Measurements from ENCODE around the gene UBAC1.

UBAC1 gene

DNA sequence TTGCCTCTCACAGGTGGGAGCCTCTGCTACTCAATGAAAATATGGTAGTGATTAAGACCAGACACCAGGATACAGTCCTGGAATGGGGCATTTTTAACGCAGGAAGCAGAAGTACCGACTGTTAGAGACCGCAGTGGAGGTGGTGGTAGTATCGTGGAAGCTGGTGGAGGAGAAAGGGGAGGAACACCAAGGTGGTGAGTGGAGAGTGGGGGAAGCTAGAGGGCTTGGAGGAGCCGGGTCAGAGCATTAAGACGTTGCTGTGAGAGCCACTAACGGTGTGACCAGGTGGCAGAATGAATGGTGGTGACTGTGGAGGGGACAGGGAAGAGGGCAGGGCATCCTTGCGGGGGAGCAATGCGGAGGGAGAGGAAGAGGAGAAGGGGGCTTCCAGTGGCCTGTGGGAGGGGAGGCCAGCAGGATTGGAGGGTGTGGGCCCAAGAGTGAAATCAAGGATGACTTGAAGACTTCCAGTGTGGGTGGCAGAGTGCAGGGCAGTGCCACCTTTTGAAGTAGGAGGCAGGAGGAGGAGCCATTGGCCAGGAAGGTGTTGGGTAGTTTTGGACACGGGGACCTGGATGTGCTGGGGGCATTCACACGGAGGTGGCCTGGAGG, 1.6 kb upstream of the UBAC1 start:
- Mint-ChIP-seq H3K36me3 (ENCODE audit: low read depth) (no peaks in the 10 kb centered on the region), H3K4me1 (peaks cover 27% of the 10 kb centered on the region), H3K4me3 (peak overlapping the region; percentile 78), H3K27me3 (ENCODE audit: low read depth, poor library complexity) (peaks cover 34% of the 10 kb centered on the region), H3K9me3 (no peaks in the 10 kb centered on the region), H3K27ac (no peak overlapping the region)
- DNase-seq: no peak
- TF ChIP-seq, protein P1, sequence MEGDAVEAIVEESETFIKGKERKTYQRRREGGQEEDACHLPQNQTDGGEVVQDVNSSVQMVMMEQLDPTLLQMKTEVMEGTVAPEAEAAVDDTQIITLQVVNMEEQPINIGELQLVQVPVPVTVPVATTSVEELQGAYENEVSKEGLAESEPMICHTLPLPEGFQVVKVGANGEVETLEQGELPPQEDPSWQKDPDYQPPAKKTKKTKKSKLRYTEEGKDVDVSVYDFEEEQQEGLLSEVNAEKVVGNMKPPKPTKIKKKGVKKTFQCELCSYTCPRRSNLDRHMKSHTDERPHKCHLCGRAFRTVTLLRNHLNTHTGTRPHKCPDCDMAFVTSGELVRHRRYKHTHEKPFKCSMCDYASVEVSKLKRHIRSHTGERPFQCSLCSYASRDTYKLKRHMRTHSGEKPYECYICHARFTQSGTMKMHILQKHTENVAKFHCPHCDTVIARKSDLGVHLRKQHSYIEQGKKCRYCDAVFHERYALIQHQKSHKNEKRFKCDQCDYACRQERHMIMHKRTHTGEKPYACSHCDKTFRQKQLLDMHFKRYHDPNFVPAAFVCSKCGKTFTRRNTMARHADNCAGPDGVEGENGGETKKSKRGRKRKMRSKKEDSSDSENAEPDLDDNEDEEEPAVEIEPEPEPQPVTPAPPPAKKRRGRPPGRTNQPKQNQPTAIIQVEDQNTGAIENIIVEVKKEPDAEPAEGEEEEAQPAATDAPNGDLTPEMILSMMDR (IDR thresholded peaks at IDR 0.05): no peak

DNA sequence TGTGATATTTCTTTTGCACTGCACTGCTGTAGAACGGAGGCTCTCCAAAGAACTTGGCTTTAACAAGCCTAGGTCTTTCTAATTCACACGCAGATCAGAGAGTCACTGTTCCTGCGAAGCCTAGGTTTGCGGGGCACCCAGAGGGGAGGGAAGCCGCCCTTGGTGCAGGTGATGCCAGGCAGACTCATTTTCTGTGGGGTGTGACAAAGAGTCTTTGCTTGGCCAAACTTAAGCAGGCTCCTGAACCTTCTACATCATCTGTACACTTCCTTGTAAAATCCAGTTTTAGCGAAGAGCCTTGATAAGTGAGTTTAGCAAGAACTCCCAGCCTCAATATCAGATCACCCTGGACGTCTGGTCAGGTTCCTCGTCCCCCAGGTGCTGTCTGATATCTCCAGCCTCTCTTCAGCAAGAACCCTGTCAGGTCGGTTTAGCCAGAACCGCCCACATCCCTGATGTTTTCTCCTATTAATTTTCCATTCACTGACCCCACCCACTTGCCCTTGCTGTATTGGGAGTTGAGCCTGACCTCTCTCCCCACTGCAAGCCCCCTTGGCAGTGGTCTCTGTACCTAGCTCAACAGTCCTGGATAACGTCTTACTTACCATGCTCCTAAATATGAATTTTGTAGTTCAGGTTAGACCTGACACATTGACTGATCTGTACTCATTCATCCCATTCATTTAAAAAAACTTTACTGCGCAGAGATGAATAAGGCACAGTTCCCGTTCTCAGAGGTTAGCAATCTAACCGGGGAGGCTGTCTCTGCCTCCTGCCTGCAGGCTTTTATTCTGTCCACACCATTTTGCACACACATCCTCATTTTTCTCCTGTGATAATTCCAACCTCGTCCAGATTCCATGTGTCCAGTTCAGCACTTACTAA, 880 bp upstream of the UBAC1 start:
- H3K27me3 Mint-ChIP-seq (ENCODE audit: low read depth, poor library complexity): peaks cover 34% of the 10 kb centered on the region
- H3K36me3 Mint-ChIP-seq (ENCODE audit: low read depth): no peaks in the 10 kb centered on the region
- TF ChIP-seq, protein P1 (IDR thresholded peaks at IDR 0.05): no peak
- H3K4me3 Mint-ChIP-seq: peak overlapping the region; percentile 78
- DNase-seq: no peak
- peaks cover 27% of the 10 kb centered on the region for H3K4me1 Mint-ChIP-seq
- H3K27ac Mint-ChIP-seq: no peak overlapping the region
- H3K9me3 Mint-ChIP-seq: no peaks in the 10 kb centered on the region

DNA sequence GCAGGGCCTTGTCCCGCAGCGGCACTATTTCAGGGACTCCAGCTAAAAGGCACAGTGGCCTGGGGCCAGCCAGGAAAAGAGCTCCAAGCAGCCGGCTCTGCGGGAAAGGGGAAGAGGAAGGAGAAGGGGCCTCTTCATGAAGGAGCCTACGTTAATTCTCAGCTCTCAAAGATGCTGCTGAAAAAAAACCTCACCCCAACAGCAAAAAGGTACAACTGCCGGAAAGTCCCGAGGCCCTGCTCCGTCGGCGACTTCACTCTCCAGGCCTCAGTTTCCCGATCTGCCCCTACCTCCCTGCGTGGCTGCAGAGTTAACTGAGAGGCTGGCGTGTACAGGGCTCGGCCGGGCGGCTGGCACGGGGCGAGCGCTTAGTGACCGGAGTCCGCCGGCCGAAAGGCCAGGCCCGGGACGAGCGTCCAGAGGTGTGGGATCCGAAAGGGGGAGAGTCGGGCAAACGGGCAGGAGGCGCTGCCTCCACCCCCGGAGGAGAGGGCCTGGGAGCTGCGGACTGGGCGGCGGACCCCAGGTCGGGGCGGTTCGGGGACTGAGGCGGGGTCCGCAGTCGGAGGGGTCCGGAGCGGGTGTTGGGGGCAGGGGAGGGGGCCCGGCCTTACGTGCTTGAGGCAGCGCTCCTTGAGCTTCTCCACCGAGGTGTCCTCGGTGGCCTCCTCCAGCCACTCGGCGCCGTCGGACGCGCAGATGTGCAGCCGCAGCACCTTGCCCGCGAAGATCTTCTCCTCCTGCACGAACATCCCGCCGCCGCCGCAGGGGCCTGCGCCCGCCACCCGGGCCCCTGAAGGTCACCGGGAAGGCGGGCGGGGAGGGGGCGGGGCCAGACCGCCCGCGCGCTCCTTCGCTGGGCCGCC, 529 bp downstream of the UBAC1 start:
- Mint-ChIP-seq H3K9me3 (no peaks in the 10 kb centered on the region), H3K36me3 (ENCODE audit: low read depth) (no peaks in the 10 kb centered on the region), H3K4me1 (peaks cover 40% of the 10 kb centered on the region), H3K27me3 (ENCODE audit: low read depth, poor library complexity) (peaks cover 31% of the 10 kb centered on the region), H3K27ac (no peak overlapping the region), H3K4me3 (peak overlapping the region; percentile 88)
- TF ChIP-seq, protein P1 (IDR thresholded peaks at IDR 0.05): no peak
- no peak for DNase-seq

DNA sequence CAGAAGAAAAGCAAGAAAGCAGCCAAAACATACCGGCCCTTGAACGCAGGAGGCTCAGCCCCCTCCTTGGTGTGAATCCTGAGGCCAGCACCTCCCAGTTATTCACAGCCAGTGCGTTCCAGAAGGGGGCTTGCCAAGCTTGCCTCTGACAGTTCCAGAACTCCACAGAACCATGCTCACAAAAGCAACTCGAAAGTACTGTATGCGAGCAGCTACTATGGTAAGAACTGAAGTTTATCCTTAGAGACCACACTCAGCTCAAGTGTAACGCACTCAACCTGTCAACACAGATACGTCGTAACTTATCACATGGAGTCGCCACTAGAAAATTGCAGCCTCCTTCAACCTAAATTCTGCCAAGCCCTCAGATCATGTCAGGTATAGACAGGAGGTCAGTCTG, 1.4 kb downstream of the UBAC1 start:
- Mint-ChIP-seq H3K9me3 (no peaks in the 10 kb centered on the region), H3K27ac (no peak overlapping the region), H3K36me3 (ENCODE audit: low read depth) (peaks cover 5% of the 10 kb centered on the region), H3K4me1 (peaks cover 47% of the 10 kb centered on the region), H3K27me3 (ENCODE audit: low read depth, poor library complexity) (peaks cover 27% of the 10 kb centered on the region), H3K4me3 (peak overlapping the region; percentile 88)
- TF ChIP-seq, protein P1 (IDR thresholded peaks at IDR 0.05): no peak
- no peak for DNase-seq

DNA sequence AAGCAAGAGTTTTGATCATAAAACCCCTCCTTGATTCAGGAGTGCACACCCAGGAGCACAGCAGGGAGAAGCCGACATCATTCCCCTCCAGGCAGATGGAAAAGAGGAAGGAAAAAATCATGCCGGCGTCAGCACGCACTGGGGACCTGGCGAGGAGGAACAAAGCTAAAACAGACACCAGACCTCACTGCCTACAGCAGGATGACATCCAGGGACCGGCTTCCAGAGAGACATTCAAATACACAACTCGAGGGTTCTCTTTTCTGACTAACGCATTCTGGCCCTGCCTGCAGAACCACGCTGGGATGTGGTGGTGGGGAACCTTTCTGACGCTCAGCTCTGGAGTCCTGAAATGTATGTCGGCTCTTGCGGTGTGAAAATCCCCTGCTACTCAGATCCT, 2.7 kb downstream of the UBAC1 start:
- peak overlapping the region; percentile 29 for H3K27ac Mint-ChIP-seq
- no peak overlapping the region for H3K4me3 Mint-ChIP-seq
- no peaks in the 10 kb centered on the region for H3K9me3 Mint-ChIP-seq

More for the DNA sequence above, 2.7 kb downstream of the UBAC1 start:
- no peak for DNase-seq
- peaks cover 53% of the 10 kb centered on the region for H3K4me1 Mint-ChIP-seq
- H3K27me3 Mint-ChIP-seq (ENCODE audit: low read depth, poor library complexity): peaks cover 22% of the 10 kb centered on the region
- TF ChIP-seq, protein P1 (IDR thresholded peaks at IDR 0.05): no peak
- H3K36me3 Mint-ChIP-seq (ENCODE audit: low read depth): peaks cover 10% of the 10 kb centered on the region

Measured in nephron progenitor cell (in vitro differentiated cells).